HEK293 (cell line): Measurements from ENCODE around the gene SCN8A.

Source experiments
- CTCF ChIA-PET: fragments of 350-600 bp; formaldehyde crosslinking; extraction: SDS; loops from one replicate; lab custom pipeline; 2021; ENCODE audit warnings: antibody characterized with exemption; lab: Yijun Ruan, JAX
- POLR2A ChIA-PET: fragments of 300-600 bp; formaldehyde crosslinking; extraction: SDS; loops from one replicate; lab custom pipeline; 2020; ENCODE audit warnings: antibody characterized with exemption, inconsistent platforms; lab: Yijun Ruan, JAX
- H3K27ac ChIP-seq: fragments of 200-500 bp; sonication (Bioruptor generic); 2 replicates; pipeline ENCODE4 v1.5.1; 2014; ENCODE audit warnings: low read depth, low read length, control low read depth, inconsistent platforms; ENCODE audit errors: extremely low read depth
- H3K36me3 ChIP-seq, 2 experiments: fragments of 200-500 bp in 1 of 2; sonication (Bioruptor generic) in 1 of 2; 1 replicate in 1 of 2; 2 replicates in 1 of 2; pipeline ENCODE4 v1.5.1; 2014 to 2017; ENCODE audit warnings: inconsistent platforms in 2 of 2, low read length in 2 of 2; ENCODE audit not compliant: control insufficient read depth in 2 of 2, insufficient read depth in 1 of 2
- H3K4me1 ChIP-seq: fragments of 200-500 bp; sonication (Bioruptor generic); 2 replicates; pipeline ENCODE4 v1.5.1; 2014; ENCODE audit warnings: mild to moderate bottlenecking, low read length, inconsistent platforms; ENCODE audit not compliant: control insufficient read depth, insufficient read depth
- H3K4me3 ChIP-seq: 2 replicates; pipeline ENCODE4 v1.5.1; 2011; ENCODE audit warnings: low read depth, mild to moderate bottlenecking, control low read depth, low read length, moderate library complexity
- H3K9me3 ChIP-seq: fragments of 200-500 bp; sonication (Bioruptor generic); 2 replicates; pipeline ENCODE4 v1.5.1; 2014; ENCODE audit warnings: low read depth, low read length, inconsistent platforms; ENCODE audit not compliant: control insufficient read depth, insufficient read depth
- ELK4 ChIP-seq: IDR thresholded peaks from 2 replicates; pipeline ENCODE4 v1.6.1; 2011; ENCODE audit warnings: mild to moderate bottlenecking, low read depth, low read length, borderline replicate concordance
- KLF10 ChIP-seq: fragments of 450-650 bp; IDR thresholded peaks from 2 replicates; pipeline ENCODE4 v1.5.1; 2018; ENCODE audit warnings: missing biosample characterization, mild to moderate bottlenecking, missing genetic modification characterization
- PATZ1 ChIP-seq: fragments of 450-650 bp; formaldehyde crosslinking; IDR thresholded peaks from 2 replicates; pipeline ENCODE4 v1.5.1; 2016; ENCODE audit warnings: missing biosample characterization, missing genetic modification characterization
- REPIN1 ChIP-seq: fragments of 450-650 bp; formaldehyde crosslinking; IDR thresholded peaks from 2 replicates; pipeline ENCODE4 v1.5.1; 2017; ENCODE audit warnings: missing biosample characterization, missing genetic modification characterization, low read depth
- SP7 ChIP-seq: fragments of 450-650 bp; formaldehyde crosslinking; IDR thresholded peaks from 2 replicates; pipeline ENCODE4 v1.5.1; 2016; ENCODE audit warnings: missing biosample characterization, missing genetic modification characterization
- ZBTB17 ChIP-seq: fragments of 450-650 bp; formaldehyde crosslinking; IDR thresholded peaks from 2 replicates; pipeline ENCODE4 v1.5.1; 2016; ENCODE audit warnings: missing biosample characterization, missing genetic modification characterization
- ZBTB48 ChIP-seq: fragments of 450-650 bp; formaldehyde crosslinking; IDR thresholded peaks from 2 replicates; pipeline ENCODE4 v1.5.1; 2016; ENCODE audit warnings: missing biosample characterization, missing genetic modification characterization
- ZBTB8A ChIP-seq: fragments of 450-650 bp; formaldehyde crosslinking; IDR thresholded peaks from 2 replicates; pipeline ENCODE4 v1.5.1; 2016; ENCODE audit warnings: missing biosample characterization, missing genetic modification characterization
- ZFHX2 ChIP-seq: fragments of 450-650 bp; formaldehyde crosslinking; conservative IDR thresholded peaks from 2 replicates; pipeline ENCODE4 v1.5.1; 2016; ENCODE audit warnings: missing biosample characterization, missing genetic modification characterization
- ZFP69B ChIP-seq: fragments of 450-650 bp; formaldehyde crosslinking; IDR thresholded peaks from 2 replicates; pipeline ENCODE4 v1.5.1; 2016; ENCODE audit warnings: missing biosample characterization, missing genetic modification characterization
- ZNF132 ChIP-seq: fragments of 450-650 bp; formaldehyde crosslinking; IDR thresholded peaks from 2 replicates; pipeline ENCODE4 v1.5.1; 2017; ENCODE audit warnings: missing biosample characterization, missing genetic modification characterization, borderline replicate concordance
- ZNF184 ChIP-seq: fragments of 450-650 bp; IDR thresholded peaks from 2 replicates; pipeline ENCODE4 v1.5.1; 2018; ENCODE audit warnings: missing biosample characterization, mild to moderate bottlenecking, missing genetic modification characterization
- ZNF19 ChIP-seq: fragments of 450-650 bp; formaldehyde crosslinking; IDR thresholded peaks from 2 replicates; pipeline ENCODE4; 2016; ENCODE audit warnings: missing biosample characterization, missing genetic modification characterization, low read depth
- ZNF2 ChIP-seq: fragments of 450-650 bp; formaldehyde crosslinking; IDR thresholded peaks from 2 replicates; pipeline ENCODE4 v1.5.1; 2016; ENCODE audit warnings: missing biosample characterization, missing genetic modification characterization
- ZNF223 ChIP-seq: fragments of 450-650 bp; formaldehyde crosslinking; IDR thresholded peaks from 2 replicates; pipeline ENCODE4 v1.5.1; 2016; ENCODE audit warnings: missing biosample characterization, missing genetic modification characterization
- ZNF324 ChIP-seq: fragments of 450-650 bp; formaldehyde crosslinking; IDR thresholded peaks from 2 replicates; pipeline ENCODE4 v1.5.1; 2016; ENCODE audit warnings: missing biosample characterization, missing genetic modification characterization
- ZNF350 ChIP-seq: fragments of 450-650 bp; formaldehyde crosslinking; IDR thresholded peaks from 2 replicates; pipeline ENCODE4 v1.5.0; 2017; ENCODE audit warnings: missing biosample characterization, mild to moderate bottlenecking, missing genetic modification characterization
- ZNF398 ChIP-seq: fragments of 450-650 bp; formaldehyde crosslinking; IDR thresholded peaks from 2 replicates; pipeline ENCODE4 v1.5.1; 2017; ENCODE audit warnings: missing biosample characterization, missing genetic modification characterization
- ZNF707 ChIP-seq: fragments of 450-650 bp; formaldehyde crosslinking; IDR thresholded peaks from 2 replicates; pipeline ENCODE4 v1.5.1; 2016; ENCODE audit warnings: missing biosample characterization, missing genetic modification characterization
- ZNF777 ChIP-seq: fragments of 450-650 bp; formaldehyde crosslinking; IDR thresholded peaks from 2 replicates; pipeline ENCODE4 v1.5.1; 2017; ENCODE audit warnings: missing biosample characterization, missing genetic modification characterization, borderline replicate concordance
- ZSCAN18 ChIP-seq: fragments of 450-650 bp; formaldehyde crosslinking; IDR thresholded peaks from 2 replicates; pipeline ENCODE4 v1.5.1; 2016; ENCODE audit warnings: missing biosample characterization, missing genetic modification characterization
- TF ChIP-seq, protein P1 (sequence below): fragments of 450-650 bp; formaldehyde crosslinking; IDR thresholded peaks from 2 replicates; pipeline ENCODE4 v1.5.1; 2017; ENCODE audit warnings: missing biosample characterization, missing genetic modification characterization
- TF ChIP-seq, protein P2 (sequence below): fragments of 450-650 bp; formaldehyde crosslinking; IDR thresholded peaks from 2 replicates; pipeline ENCODE4 v1.5.1; 2016; ENCODE audit warnings: missing biosample characterization, missing genetic modification characterization
- TF ChIP-seq, protein P3 (sequence below): fragments of 450-650 bp; formaldehyde crosslinking; IDR thresholded peaks from 2 replicates; pipeline ENCODE4 v1.5.1; 2016; ENCODE audit warnings: missing biosample characterization, missing genetic modification characterization

The SCN8A gene

DNA sequence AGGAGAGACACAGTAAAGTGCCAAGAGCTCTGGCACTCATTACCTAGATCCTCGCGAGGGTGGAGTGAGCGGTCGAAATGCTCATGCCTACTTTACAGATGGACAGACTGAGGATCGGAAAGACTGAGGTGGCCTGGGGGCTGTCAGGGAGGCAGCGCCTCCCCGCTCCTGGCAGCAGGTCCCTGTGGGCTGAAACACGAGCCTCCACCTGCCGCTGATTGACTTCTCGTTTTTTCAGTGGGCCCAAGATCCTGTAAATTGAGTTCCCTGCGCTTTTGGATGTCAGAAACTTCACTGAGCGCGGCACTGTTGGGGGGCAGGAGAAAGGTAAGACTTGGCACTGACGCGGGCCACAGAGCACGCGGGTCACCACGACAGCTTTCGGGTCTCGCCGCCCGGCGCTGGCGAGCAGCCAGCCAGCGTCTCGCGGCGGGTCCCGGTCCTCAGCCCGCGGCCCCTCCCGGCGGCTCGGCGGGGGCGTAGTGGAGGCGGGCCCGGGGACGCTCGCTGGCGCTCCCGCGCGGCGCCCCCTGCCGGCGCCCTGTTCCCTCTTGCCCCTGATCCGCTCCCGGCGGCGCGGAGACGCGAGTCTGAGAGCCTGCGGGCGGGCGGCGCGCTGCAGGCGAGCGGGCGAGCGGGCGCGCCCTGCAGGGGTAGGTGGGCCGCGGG, 552 bp upstream of the SCN8A start (continued):
- TF ChIP-seq ZSCAN18 (no peak), ELK4 (no peak), ZNF2 (peak; percentile 69; the same call in 1 of the 2 replicates), ZNF324 (peak; percentile 75), ZFHX2 (peak; percentile 54; the same call in 1 of the 2 replicates), ZBTB8A (tag by site-specific recombination) (peak; percentile 92), ZNF132 (tag by site-specific recombination) (no peak), ZNF184 (0 out of 2 replicates have a peak, but pooled peaks have one; percentile 32), ZNF350 (tag by site-specific recombination) (no peak), ZFP69B (tag by site-specific recombination) (0 out of 2 replicates have a peak, but pooled peaks have one; percentile 63), ZNF19 (tag by site-specific recombination) (no peak), ZNF223 (tag by site-specific recombination) (no peak), ZBTB48 (tag by site-specific recombination) (peak; percentile 34; the same call in 1 of the 2 replicates), ZBTB17 (peak; percentile 50; the same call in 1 of the 2 replicates), REPIN1 (tag by site-specific recombination) (no peak), SP7 (tag by site-specific recombination) (peak; percentile 56; the same call in 1 of the 2 replicates)
- TF ChIP-seq, protein P1, sequence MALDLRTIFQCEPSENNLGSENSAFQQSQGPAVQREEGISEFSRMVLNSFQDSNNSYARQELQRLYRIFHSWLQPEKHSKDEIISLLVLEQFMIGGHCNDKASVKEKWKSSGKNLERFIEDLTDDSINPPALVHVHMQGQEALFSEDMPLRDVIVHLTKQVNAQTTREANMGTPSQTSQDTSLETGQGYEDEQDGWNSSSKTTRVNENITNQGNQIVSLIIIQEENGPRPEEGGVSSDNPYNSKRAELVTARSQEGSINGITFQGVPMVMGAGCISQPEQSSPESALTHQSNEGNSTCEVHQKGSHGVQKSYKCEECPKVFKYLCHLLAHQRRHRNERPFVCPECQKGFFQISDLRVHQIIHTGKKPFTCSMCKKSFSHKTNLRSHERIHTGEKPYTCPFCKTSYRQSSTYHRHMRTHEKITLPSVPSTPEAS (tag by site-specific recombination) = 0 out of 2 replicates have a peak, but pooled peaks have one; percentile 13
- TF ChIP-seq, protein P2, sequence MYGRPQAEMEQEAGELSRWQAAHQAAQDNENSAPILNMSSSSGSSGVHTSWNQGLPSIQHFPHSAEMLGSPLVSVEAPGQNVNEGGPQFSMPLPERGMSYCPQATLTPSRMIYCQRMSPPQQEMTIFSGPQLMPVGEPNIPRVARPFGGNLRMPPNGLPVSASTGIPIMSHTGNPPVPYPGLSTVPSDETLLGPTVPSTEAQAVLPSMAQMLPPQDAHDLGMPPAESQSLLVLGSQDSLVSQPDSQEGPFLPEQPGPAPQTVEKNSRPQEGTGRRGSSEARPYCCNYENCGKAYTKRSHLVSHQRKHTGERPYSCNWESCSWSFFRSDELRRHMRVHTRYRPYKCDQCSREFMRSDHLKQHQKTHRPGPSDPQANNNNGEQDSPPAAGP (tag by site-specific recombination) = 0 out of 2 replicates have a peak, but pooled peaks have one; percentile 38

DNA sequence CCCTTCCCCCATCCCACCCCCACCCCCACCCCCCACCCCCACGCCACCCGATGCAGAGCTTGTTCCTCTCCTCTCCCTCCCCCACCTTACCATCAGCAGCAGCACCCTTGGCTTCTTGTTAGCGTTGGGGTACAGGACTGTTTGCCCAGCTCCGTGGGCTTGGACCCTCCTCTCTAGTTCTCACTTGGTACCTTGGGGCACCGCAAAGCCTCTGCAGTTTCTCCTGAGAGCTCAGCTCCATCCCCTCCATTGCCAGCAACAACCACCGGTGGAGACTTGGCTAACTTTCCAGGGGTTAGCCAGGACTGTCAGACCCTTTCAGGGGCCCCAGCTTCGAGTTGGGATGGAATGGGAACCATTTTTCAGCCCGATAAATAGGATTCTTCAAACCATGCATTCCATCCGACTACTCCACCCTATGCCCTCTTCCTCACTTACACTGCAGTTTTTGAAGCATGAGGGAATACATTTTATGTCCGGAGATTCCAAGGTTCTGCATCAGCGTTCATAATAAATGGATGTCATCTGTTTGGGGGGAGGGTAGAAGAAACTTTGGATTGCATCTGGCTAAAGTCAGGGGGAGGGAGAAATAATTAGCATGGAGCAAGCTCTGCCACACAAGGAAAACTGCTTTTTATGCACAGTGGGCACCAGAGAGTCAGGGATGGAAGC, 1.1 kb downstream of the SCN8A start:
- H3K4me1 ChIP-seq = no peaks in the 10 kb centered on the region
- POLR2A ChIA-PET = interaction anchor here (0.8 kb wide), 1 partner anchor 1917 kb away, joined by 6 read pairs; no protein-coding TSS in a partner anchor
- peak overlapping the region; percentile 18 for H3K4me3 ChIP-seq
- no peaks in the 10 kb centered on the region for H3K36me3 ChIP-seq
- H3K9me3 ChIP-seq = no peaks in the 10 kb centered on the region
- no peak overlapping the region for H3K27ac ChIP-seq
- CTCF ChIA-PET = interaction anchor here (0.6 to 0.8 kb wide), 2 partner anchors 72 to 337 kb away, joined by 3 read pairs; no protein-coding TSS in a partner anchor
- TF ChIP-seq PATZ1 (tag by site-specific recombination) (0 out of 2 replicates have a peak, but pooled peaks have one; percentile 16), ZNF777 (tag by site-specific recombination) (no peak), SP7 (tag by site-specific recombination) (0 out of 2 replicates have a peak, but pooled peaks have one; percentile 15), ZNF707 (tag by site-specific recombination) (no peak), KLF10 (tag by site-specific recombination) (no peak), ZNF398 (peak; percentile 26; the same call in 1 of the 2 replicates)
- TF ChIP-seq, protein P3, sequence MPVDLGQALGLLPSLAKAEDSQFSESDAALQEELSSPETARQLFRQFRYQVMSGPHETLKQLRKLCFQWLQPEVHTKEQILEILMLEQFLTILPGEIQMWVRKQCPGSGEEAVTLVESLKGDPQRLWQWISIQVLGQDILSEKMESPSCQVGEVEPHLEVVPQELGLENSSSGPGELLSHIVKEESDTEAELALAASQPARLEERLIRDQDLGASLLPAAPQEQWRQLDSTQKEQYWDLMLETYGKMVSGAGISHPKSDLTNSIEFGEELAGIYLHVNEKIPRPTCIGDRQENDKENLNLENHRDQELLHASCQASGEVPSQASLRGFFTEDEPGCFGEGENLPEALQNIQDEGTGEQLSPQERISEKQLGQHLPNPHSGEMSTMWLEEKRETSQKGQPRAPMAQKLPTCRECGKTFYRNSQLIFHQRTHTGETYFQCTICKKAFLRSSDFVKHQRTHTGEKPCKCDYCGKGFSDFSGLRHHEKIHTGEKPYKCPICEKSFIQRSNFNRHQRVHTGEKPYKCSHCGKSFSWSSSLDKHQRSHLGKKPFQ (tag by site-specific recombination) = no peak
